ENCODE measurements around the gene CD86.

CD86 gene

DNA sequence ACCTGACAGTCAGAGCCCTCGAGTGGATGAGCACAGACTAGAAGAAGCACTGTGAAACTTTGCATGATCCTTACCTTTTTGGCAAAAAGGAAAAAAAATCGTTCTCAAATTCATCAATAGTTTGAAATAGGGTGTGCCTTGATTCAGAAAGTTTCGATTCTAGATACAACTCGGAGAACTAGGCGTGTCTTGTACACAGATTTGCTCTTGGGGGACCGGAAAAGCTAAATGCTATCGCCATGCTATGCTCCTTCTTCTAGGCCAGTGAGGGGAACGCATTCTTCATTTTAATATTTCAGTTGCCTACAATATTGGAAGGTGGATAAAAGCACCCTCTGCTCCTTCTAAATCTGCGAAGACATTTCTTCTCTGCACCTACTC, 25.0 kb downstream of the CD86 start:
- Mint-ChIP-seq H3K4me3 (no peak overlapping the region), H3K27me3 (ENCODE audit: low read depth, poor library complexity) (peaks cover 13% of the 10 kb centered on the region), H3K27ac (no peak overlapping the region), H3K36me3 (ENCODE audit: low read depth) (no peaks in the 10 kb centered on the region), H3K4me1 (peaks cover 13% of the 10 kb centered on the region), H3K9me3 (no peaks in the 10 kb centered on the region)
- TF ChIP-seq, protein P1, sequence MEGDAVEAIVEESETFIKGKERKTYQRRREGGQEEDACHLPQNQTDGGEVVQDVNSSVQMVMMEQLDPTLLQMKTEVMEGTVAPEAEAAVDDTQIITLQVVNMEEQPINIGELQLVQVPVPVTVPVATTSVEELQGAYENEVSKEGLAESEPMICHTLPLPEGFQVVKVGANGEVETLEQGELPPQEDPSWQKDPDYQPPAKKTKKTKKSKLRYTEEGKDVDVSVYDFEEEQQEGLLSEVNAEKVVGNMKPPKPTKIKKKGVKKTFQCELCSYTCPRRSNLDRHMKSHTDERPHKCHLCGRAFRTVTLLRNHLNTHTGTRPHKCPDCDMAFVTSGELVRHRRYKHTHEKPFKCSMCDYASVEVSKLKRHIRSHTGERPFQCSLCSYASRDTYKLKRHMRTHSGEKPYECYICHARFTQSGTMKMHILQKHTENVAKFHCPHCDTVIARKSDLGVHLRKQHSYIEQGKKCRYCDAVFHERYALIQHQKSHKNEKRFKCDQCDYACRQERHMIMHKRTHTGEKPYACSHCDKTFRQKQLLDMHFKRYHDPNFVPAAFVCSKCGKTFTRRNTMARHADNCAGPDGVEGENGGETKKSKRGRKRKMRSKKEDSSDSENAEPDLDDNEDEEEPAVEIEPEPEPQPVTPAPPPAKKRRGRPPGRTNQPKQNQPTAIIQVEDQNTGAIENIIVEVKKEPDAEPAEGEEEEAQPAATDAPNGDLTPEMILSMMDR (IDR thresholded peaks at IDR 0.05), result no peak
- no peak for DNase-seq

DNA sequence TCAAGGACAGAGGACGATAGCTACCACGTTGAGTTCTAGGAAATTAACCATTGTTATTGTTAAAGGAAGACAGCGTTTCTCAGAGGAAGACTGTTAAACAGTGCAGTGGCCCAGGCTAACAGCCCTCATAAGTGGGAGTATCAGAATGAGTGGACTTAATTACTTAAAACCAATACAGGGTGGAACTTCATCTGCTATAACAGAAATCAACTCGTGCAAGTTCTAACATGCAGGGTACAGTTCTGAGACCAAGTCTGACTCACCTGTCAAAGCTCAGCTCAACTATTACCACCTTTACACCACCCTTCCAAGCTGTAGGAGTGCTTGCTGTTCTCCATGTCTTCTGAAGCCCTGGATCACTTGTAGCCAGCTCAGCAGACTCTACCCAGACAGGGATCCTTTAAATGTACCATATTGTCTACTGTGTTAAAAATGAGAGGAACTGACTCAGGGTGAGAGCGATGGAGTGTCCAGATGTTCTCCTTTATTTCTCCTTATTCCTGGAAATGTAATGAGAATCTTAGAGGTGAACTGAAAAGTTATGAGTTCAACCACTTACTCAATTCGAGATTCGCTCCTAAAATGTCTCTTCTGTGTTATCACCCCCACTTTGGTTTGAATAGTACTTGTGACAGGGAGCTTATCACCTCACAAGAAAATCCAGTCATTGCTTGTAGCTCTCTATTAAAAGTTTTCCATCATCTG, 26.5 kb downstream of the CD86 start:
- Mint-ChIP-seq H3K27ac (no peak overlapping the region), H3K36me3 (ENCODE audit: low read depth) (no peaks in the 10 kb centered on the region), H3K27me3 (ENCODE audit: low read depth, poor library complexity) (peaks cover 13% of the 10 kb centered on the region), H3K9me3 (no peaks in the 10 kb centered on the region), H3K4me3 (no peak overlapping the region), H3K4me1 (peaks cover 8% of the 10 kb centered on the region)
- TF ChIP-seq, protein P1 (IDR thresholded peaks at IDR 0.05), result no peak
- no peak for DNase-seq

DNA sequence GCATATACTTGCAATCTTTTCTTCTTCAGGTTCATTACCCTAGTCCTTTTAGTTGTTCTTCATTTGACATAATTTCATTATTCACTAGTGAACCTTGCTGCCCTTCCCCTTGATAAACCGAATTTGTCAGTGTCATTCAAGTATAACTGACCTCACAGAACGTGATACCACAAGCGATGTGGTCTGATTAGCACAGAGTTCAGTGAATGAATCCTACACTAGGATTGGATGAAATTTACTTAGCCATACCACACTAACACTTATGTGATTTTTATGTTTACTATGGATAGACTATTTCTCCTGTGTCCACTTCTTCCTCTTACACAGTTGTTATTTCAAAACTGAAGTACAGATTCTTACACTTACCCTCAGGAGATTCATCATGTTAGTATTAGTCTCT, 27.2 kb downstream of the CD86 start:
- H3K36me3 Mint-ChIP-seq (ENCODE audit: low read depth), result no peaks in the 10 kb centered on the region
- H3K4me3 Mint-ChIP-seq, result no peak overlapping the region
- no peaks in the 10 kb centered on the region for H3K9me3 Mint-ChIP-seq
- TF ChIP-seq, protein P1 (IDR thresholded peaks at IDR 0.05), result no peak
- H3K4me1 Mint-ChIP-seq, result peaks cover 1% of the 10 kb centered on the region
- DNase-seq, result no peak
- H3K27ac Mint-ChIP-seq, result no peak overlapping the region
- peaks cover 13% of the 10 kb centered on the region for H3K27me3 Mint-ChIP-seq (ENCODE audit: low read depth, poor library complexity)

DNA sequence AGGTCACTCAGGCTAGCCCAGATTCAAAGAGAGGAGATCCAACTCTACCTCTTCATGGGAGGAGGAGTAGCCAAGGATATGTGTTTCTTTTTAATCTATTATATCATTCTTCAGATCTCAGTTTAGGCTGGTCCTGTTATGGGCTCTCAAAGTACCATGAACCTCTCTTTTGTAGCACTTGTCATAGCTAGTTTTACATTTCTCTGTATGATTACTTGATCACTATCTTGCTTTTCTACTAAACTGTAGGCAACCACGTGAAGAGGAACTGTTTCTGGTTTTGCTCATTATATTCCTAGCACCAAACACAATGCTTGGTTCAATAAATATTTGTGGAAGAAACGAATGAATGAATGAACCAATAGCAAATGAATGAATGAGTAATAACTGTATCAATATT, 29.6 kb downstream of the CD86 start:
- no peak overlapping the region for H3K27ac Mint-ChIP-seq

DNA sequence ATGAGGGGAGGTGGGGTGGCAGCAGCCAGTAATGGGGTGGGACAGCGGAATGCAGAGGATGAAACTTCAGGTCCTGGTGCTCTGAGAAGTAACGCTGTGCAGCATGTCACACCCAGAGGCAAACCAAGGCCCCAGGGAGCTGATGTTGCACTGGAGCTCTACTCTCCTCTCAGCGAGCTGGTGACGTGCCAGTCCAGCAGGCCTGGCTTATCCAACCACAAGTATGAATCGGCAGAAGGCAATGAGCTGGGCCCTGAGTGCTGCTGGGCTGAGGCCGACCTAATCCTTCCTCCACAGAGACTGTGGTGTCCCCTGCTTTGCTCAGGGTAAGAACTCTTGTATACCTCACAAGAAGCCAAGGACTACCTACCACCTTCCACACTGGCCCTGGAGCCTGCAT, 30.5 kb downstream of the CD86 start:
- Mint-ChIP-seq H3K27me3 (ENCODE audit: low read depth, poor library complexity) (no peaks in the 10 kb centered on the region), H3K4me1 (no peaks in the 10 kb centered on the region), H3K4me3 (no peak overlapping the region), H3K27ac (no peak overlapping the region), H3K9me3 (no peaks in the 10 kb centered on the region), H3K36me3 (ENCODE audit: low read depth) (no peaks in the 10 kb centered on the region)
- TF ChIP-seq, protein P1 (IDR thresholded peaks at IDR 0.05), result no peak
- DNase-seq, result no peak

More for the DNA sequence above, 29.6 kb downstream of the CD86 start:
- Mint-ChIP-seq H3K4me3 (no peak overlapping the region), H3K27me3 (ENCODE audit: low read depth, poor library complexity) (peaks cover 3% of the 10 kb centered on the region), H3K9me3 (no peaks in the 10 kb centered on the region), H3K36me3 (ENCODE audit: low read depth) (no peaks in the 10 kb centered on the region), H3K4me1 (no peaks in the 10 kb centered on the region)
- TF ChIP-seq, protein P1 (IDR thresholded peaks at IDR 0.05), result no peak
- no peak for DNase-seq

DNA sequence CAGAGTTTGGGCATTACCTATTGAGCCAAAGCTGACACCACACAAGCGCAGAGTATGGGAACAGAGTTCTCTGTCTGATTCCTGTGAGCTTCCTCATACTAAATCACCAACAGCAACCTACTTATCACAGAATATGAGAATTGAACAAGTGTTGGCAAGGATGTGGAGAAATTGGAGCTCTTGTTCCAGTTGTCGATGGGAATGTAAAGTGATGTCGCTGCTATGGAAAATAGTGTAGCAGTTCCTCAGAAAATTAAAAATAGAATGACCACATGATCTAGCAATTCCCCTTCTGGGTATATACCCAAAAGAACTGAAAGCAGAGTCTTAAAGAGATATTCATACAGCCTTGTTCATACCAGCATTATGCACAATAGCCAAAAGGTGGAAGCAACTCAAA, 33.4 kb downstream of the CD86 start:
- Mint-ChIP-seq H3K4me3 (no peak overlapping the region), H3K27ac (no peak overlapping the region), H3K36me3 (ENCODE audit: low read depth) (no peaks in the 10 kb centered on the region), H3K4me1 (peaks cover 14% of the 10 kb centered on the region), H3K9me3 (no peaks in the 10 kb centered on the region), H3K27me3 (ENCODE audit: low read depth, poor library complexity) (peaks cover 4% of the 10 kb centered on the region)
- TF ChIP-seq, protein P1 (IDR thresholded peaks at IDR 0.05), result no peak
- no peak for DNase-seq

Measured in nephron progenitor cell (in vitro differentiated cells).